Activated CD8-positive, alpha-beta T cell treated with anti-CD3 and anti-CD28 coated beads for 36 hours (primary cell): ENCODE data around the gene BCL11B. TPM values are rescaled to one million over a fixed set of nuclear protein-coding genes. Genes with fewer than 3 reads are reported as not detected.

Experiments used
- ATAC-seq: fragments of 200-7000 bp; cut with Tn5 transposase; one replicate; pipeline ENCODE4 v1.10.0; 2021; ENCODE audit warnings: mild to moderate bottlenecking, moderate library complexity
- CTCF ChIA-PET: fragments of 350-600 bp; sonication (Branson Sonifier 250); formaldehyde crosslinking; loops from one replicate; lab custom pipeline; 2021; ENCODE audit warnings: antibody characterized with exemption; lab: Charles Lee
- POLR2A ChIA-PET: fragments of 350-600 bp; sonication (Branson Sonifier 250); formaldehyde crosslinking; loops from one replicate; lab custom pipeline; 2021; ENCODE audit warnings: antibody characterized with exemption; lab: Charles Lee
- DNase-seq: peaks from one replicate; pipeline ENCODE4 v3.0.0-alpha.2; 2020
- H3K27ac Mint-ChIP-seq: one replicate; pipeline ENCODE4 v1.8.0; 2021; ENCODE audit warnings: mild to moderate bottlenecking, mixed read lengths
- H3K27me3 Mint-ChIP-seq: one replicate; pipeline ENCODE4 v1.8.0; 2021; ENCODE audit warnings: mixed read lengths
- H3K36me3 Mint-ChIP-seq: one replicate; pipeline ENCODE4 v1.8.0; 2021; ENCODE audit warnings: low read depth, mixed read lengths
- H3K4me1 Mint-ChIP-seq: one replicate; pipeline ENCODE4 v1.8.0; 2021; ENCODE audit warnings: low read depth, mixed read lengths
- H3K4me3 Mint-ChIP-seq: one replicate; pipeline ENCODE4 v1.8.0; 2021; ENCODE audit warnings: mild to moderate bottlenecking, moderate library complexity, mixed read lengths
- H3K9me3 Mint-ChIP-seq: one replicate; pipeline ENCODE4 v1.8.0; 2021; ENCODE audit warnings: mixed read lengths
- CTCF ChIP-seq: fragments of 200-600 bp; IDR thresholded peaks from one replicate; pipeline ENCODE4 v1.8.0; 2022; ENCODE audit warnings: antibody characterized with exemption, mild to moderate bottlenecking
- intact Hi-C: fragments of 100-400 bp; cut with micrococcal nuclease; formaldehyde crosslinking; loops from one replicate; pipeline ENCODE4 v1.10.0; 2022
- total RNA-seq, 2 experiments: library from RNA; stranded (reverse); gene quantifications; one replicate each; pipeline ENCODE4 v1.2.3, GENCODE V29; 2021

The BCL11B gene
- total RNA-seq, 2 experiments from 2014 or later, result 48.5 to 53.0 TPM

- peaks cover 2% of the 10 kb centered on the region for H3K27me3 Mint-ChIP-seq
- CTCF ChIA-PET, result interaction anchor here (1.4 to 1.5 kb wide), 6 partner anchors 11 to 1295 kb away, joined by 3 to 8 read pairs (median 4); no protein-coding TSS in a partner anchor
- peak overlapping the region; percentile 96 for H3K27ac Mint-ChIP-seq
- H3K4me3 Mint-ChIP-seq, result peak overlapping the region; percentile 86
- H3K4me1 Mint-ChIP-seq, result peaks cover 29% of the 10 kb centered on the region
- POLR2A ChIA-PET, result interaction anchor here (0.6 to 15.9 kb wide), 15 partner anchors 12 to 1334 kb away, joined by 3 to 496 read pairs (median 5); no protein-coding TSS in a partner anchor
- H3K36me3 Mint-ChIP-seq, result peaks cover 20% of the 10 kb centered on the region
- H3K9me3 Mint-ChIP-seq, result no peaks in the 10 kb centered on the region
- peak; percentile 87 for DNase-seq
- TF ChIP-seq CTCF, result no peak
- ATAC-seq, result peak; percentile 14
- intact Hi-C loops, result loop anchor here (5.0 kb wide), 1 partner anchor 1296 kb away; no protein-coding TSS in a partner anchor
These were observed 1.1 kb upstream of the BCL11B start for GRCh38 chr14:99272899-99273765.

GRCh38 chr14:99272632-99272898 is 568 bp upstream of the BCL11B start:
- peak overlapping the region; percentile 96 for H3K27ac Mint-ChIP-seq

GRCh38 chr14:99271221-99271941 is 616 bp downstream of the BCL11B start:
- DNase-seq (no peak), ATAC-seq (no peak)
- Mint-ChIP-seq H3K4me3 (peak overlapping the region; percentile 86), H3K9me3 (no peaks in the 10 kb centered on the region), H3K36me3 (peaks cover 32% of the 10 kb centered on the region), H3K27ac (peak overlapping the region; percentile 96), H3K4me1 (peaks cover 24% of the 10 kb centered on the region), H3K27me3 (peaks cover 2% of the 10 kb centered on the region)
- CTCF ChIA-PET, result interaction anchor here (0.6 to 1.8 kb wide), 14 partner anchors 9 to 1293 kb away, joined by 3 to 8 read pairs (median 4); no protein-coding TSS in a partner anchor
- intact Hi-C loops, result loop anchor here (5.0 kb wide), 1 partner anchor 1294 kb away; no protein-coding TSS in a partner anchor
- TF ChIP-seq CTCF, result no peak
- POLR2A ChIA-PET, result interaction anchor here (0.6 to 15.9 kb wide), 23 partner anchors 10 to 1293 kb away, joined by 3 to 496 read pairs (median 5); no protein-coding TSS in a partner anchor

More at GRCh38 chr14:99272632-99272898, 568 bp upstream of the BCL11B start:
- ATAC-seq (no peak), DNase-seq (no peak)
- POLR2A ChIA-PET, result interaction anchor here (0.6 to 15.9 kb wide), 21 partner anchors 11 to 1334 kb away, joined by 3 to 496 read pairs (median 5); no protein-coding TSS in a partner anchor
- no peak for TF ChIP-seq CTCF
- H3K36me3 Mint-ChIP-seq, result peaks cover 25% of the 10 kb centered on the region
- peaks cover 26% of the 10 kb centered on the region for H3K4me1 Mint-ChIP-seq
- H3K4me3 Mint-ChIP-seq, result peak overlapping the region; percentile 86
- H3K27me3 Mint-ChIP-seq, result peaks cover 2% of the 10 kb centered on the region
- CTCF ChIA-PET, result interaction anchor here (0.7 to 1.5 kb wide), 10 partner anchors 11 to 1294 kb away, joined by 3 to 8 read pairs (median 4); no protein-coding TSS in a partner anchor
- no peaks in the 10 kb centered on the region for H3K9me3 Mint-ChIP-seq
- intact Hi-C loops, result loop anchor here (5.0 kb wide), 1 partner anchor 1295 kb away; no protein-coding TSS in a partner anchor

GRCh38 chr14:99270458-99271220 is 1.4 kb downstream of the BCL11B start:
- H3K9me3 Mint-ChIP-seq, result no peaks in the 10 kb centered on the region
- peaks cover 36% of the 10 kb centered on the region for H3K36me3 Mint-ChIP-seq
- H3K4me3 Mint-ChIP-seq, result peak overlapping the region; percentile 86
- no peak for ATAC-seq
- intact Hi-C loops, result loop anchor here (5.0 kb wide), 1 partner anchor 1293 kb away; no protein-coding TSS in a partner anchor
- peak; percentile 48 for DNase-seq
- ChIA-PET CTCF (interaction anchor here (1.1 to 7.0 kb wide), 3 partner anchors 34 to 37 kb away, joined by 4 to 189 read pairs (median 7); no protein-coding TSS in a partner anchor), POLR2A (interaction anchor here (0.6 to 15.9 kb wide), 24 partner anchors 9 to 1293 kb away, joined by 3 to 496 read pairs (median 5); no protein-coding TSS in a partner anchor)
- H3K4me1 Mint-ChIP-seq, result peaks cover 19% of the 10 kb centered on the region
- no peak for TF ChIP-seq CTCF
- peak overlapping the region; percentile 99 for H3K27ac Mint-ChIP-seq
- no peaks in the 10 kb centered on the region for H3K27me3 Mint-ChIP-seq
